Stimulated activated naive CD8-positive, alpha-beta T cell treated with anti-CD3 and anti-CD28 coated beads, Interleukin-15, amount 100 ng/mL, for 72 hours (primary cell): Measurements from ENCODE around the gene CCDC194.

Experiments
- ATAC-seq: fragments of 150-1000 bp; cut with Tn5 transposase; 2 replicates; pipeline ENCODE4 v1.10.0; 2021; ENCODE audit warnings: mild to moderate bottlenecking, moderate library complexity
- DNase-seq, 2 donors: peaks; one replicate each; pipeline ENCODE4 v3.0.0; 2021 to 2022
- H3K27ac Mint-ChIP-seq, 2 donors: one replicate each; pipeline ENCODE4 v1.8.0; 2022; ENCODE audit warnings: mild to moderate bottlenecking in 2 of 2, mixed read lengths in 2 of 2, moderate library complexity in 2 of 2
- H3K27me3 Mint-ChIP-seq: one replicate; pipeline ENCODE4 v1.8.0; 2022; ENCODE audit warnings: mixed read lengths
- H3K4me1 Mint-ChIP-seq: one replicate; pipeline ENCODE4 v1.8.0; 2022; ENCODE audit warnings: mild to moderate bottlenecking, mixed read lengths
- H3K4me3 Mint-ChIP-seq, 2 donors: one replicate each; pipeline ENCODE4 v1.8.0; 2022; ENCODE audit warnings: mild to moderate bottlenecking in 2 of 2, mixed read lengths in 2 of 2, moderate library complexity in 1 of 2
- H3K9me3 Mint-ChIP-seq, 2 donors: one replicate each; pipeline ENCODE4 v1.8.0; 2022; ENCODE audit warnings: mixed read lengths in 2 of 2

Gene CCDC194, protein sequence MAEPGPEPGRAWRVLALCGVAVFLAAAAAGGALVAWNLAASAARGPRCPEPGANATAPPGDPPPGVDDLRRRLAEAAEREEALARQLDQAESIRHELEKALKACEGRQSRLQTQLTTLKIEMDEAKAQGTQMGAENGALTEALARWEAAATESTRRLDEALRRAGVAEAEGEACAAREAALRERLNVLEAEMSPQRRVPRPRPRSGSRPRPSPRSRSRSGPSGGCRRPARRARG

DNA sequence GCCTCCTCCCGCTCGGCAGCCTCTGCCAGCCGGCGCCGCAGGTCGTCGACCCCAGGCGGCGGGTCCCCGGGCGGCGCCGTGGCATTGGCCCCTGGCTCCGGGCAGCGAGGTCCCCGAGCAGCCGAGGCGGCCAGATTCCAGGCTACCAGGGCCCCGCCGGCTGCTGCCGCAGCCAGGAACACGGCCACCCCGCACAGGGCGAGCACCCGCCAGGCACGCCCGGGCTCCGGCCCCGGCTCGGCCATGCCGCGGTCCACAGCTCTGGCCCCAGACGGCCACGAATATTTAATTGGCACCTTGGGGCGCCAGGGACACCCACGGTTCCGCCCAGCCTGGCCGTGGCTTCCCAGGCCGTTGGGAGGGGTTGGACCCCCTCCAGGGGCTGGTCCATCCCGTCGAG, at the start of gene CCDC194:
Gene CCDC194 (minus strand): TSS at position 283 of the 400 bp plus-strand sequence. CDS start 38 bp downstream, at position 245.
- peaks cover 16% of the 10 kb centered on the region for H3K27me3 Mint-ChIP-seq
- H3K27ac Mint-ChIP-seq: peak within 1 kb of the TSS; percentile 40 to 42
- ATAC-seq (no peak), DNase-seq (no peak)
- peak within 1 kb of the TSS; percentile 4 to 65 for H3K4me3 Mint-ChIP-seq
- H3K4me1 Mint-ChIP-seq: peaks cover 27% of the 10 kb centered on the region
- no peaks in the 10 kb centered on the region for H3K9me3 Mint-ChIP-seq

DNA sequence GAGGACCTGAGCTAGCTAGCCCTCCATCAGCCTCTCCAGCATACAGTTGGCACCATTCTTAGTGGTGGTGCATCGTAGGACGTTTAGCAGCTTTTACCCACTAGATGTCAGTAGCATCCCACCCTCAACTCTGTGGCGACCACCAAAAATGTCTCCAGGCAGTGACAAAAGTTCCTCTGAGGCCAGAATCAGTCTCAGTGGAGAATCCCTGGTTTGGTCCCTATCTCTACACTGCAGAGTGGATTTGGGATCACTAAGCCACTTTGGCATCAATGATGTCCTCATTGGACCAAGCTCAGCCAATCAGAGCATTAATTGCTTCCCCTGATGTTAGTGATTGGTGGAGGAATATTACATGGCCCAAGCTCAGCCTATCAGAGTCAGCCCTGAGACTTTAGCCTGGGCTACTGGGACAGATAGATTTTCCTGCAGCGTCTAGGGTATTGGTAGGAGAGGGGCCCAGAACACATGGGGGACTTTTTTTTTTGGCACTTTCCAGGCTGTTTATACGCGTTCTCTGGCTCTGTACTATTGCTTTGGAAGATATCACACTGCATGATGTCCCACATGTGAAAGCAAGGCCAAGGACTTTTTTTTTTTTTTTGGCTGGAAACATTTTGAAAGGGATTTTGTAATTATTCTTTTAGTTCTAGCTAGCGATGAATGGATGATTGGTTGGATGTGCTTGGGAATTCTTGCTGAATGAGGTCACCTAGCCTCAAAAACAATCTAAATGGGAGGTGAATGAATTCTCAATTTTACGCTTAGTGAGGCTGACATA, 47.4 kb upstream of the CCDC194 start:
- DNase-seq: peak; percentile 41 to 42

DNA sequence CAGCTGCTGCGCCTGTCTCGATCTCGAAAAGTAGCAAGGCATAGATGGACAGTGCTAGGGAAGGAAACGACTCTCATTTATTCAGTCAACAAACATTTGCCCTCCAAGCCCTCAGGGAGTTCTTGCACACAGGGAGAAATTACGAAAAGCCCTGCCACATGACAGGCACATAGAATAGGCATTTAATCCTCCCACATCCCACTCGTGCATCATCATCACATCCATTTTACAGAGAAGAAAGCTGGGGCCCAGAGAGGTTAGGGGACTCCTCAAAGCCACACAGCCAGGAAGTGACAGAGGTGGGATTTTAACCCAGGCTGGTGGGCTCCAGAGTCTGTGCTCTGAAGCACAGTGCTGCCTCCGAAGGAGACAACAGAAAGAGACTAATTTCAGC, 42.9 kb upstream of the CCDC194 start:
- no peak for ATAC-seq
- Mint-ChIP-seq H3K27ac (no peak overlapping the region), H3K9me3 (no peaks in the 10 kb centered on the region)

More for the DNA sequence above, 47.4 kb upstream of the CCDC194 start:
- peak; percentile 79 for ATAC-seq
- Mint-ChIP-seq H3K27ac (no peak overlapping the region), H3K4me1 (no peaks in the 10 kb centered on the region), H3K4me3 (no peak overlapping the region), H3K9me3 (no peaks in the 10 kb centered on the region), H3K27me3 (no peaks in the 10 kb centered on the region)

DNA sequence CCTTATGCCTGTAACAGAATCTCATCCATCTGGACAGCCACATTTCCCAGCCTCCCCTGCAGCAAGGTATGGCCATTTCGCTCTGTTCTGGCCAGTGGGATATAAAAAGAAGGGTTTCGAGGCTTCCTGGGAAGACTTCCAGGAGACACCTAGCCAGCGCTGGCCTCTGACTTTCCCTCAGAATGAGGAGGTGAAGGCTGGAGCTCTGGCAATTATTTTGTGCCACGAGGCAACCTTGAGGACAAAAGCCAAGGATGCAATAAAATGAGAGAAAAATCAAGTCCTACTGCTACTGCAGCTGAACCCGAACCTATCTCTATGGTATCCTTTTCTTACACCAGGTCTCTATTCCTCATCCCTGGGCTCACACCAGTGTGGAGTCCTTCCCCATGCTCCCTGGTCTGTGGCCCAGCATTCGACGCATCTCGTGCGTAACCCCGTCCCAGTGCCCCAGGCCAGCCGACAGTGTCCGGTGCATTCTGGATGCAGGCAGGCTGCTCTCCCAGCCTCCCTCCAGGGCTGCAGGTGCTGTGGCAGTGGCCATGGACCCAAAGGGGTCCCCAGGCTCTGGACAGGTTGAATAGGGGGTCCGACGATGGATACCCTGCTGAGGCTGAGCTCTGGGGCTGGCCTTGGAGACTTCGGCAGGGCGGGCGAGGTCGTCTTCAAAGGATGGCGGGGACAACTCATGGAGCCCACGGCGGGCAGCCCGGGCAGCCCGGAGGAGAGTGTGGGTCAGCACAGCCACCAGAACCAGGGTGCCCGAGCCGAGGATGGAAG, 42.3 kb upstream of the CCDC194 start:
- Mint-ChIP-seq H3K4me3 (no peak overlapping the region), H3K27ac (no peak overlapping the region), H3K9me3 (no peaks in the 10 kb centered on the region), H3K4me1 (no peaks in the 10 kb centered on the region), H3K27me3 (no peaks in the 10 kb centered on the region)
- ATAC-seq (no peak), DNase-seq (no peak)

More for the DNA sequence above, 42.9 kb upstream of the CCDC194 start:
- Mint-ChIP-seq H3K27me3 (no peaks in the 10 kb centered on the region), H3K4me3 (no peak overlapping the region), H3K4me1 (no peaks in the 10 kb centered on the region)
- no peak for DNase-seq

DNA sequence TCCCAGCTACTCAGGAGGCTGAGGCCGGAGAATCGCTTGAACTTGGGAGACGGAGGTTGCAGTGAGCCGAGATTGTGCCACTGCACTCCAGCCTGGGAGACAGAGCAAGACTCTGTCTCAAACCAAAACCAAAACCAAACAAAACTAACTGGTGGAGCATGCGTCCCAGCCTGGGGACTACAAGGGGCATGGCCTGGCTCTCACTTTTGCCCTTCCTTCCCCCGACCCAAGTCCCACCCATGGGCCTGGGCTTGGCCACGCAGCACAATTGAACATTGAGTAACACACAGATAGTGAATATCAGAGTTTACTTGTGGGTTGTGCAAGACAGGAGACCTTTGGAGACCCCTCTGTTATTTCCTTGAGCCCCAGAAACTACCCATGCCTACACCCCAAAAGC, 41.2 kb upstream of the CCDC194 start:
- Mint-ChIP-seq H3K4me1 (no peaks in the 10 kb centered on the region), H3K27me3 (no peaks in the 10 kb centered on the region), H3K4me3 (no peak overlapping the region), H3K27ac (no peak overlapping the region), H3K9me3 (no peaks in the 10 kb centered on the region)
- no peak for ATAC-seq
- DNase-seq: no peak

DNA sequence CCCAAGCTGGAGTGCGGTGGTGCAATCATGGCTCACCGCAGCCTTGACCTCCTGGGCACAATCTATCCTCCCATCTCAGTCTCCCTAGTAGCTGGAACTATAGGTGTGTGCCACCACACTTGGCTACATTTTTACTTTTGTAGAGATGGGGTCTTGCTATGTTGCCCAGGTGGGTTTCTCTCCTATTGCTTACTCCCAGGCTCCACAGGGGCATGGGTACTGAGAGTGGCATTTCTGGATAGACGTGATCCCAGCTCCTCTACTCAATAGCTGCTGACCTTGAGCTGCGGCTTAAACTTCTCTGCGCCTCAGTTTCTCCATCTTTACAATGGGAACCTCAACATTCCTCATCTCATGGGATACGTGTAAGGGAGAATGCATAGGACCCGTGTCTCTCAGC, 37.4 kb upstream of the CCDC194 start:
- Mint-ChIP-seq H3K27me3 (no peaks in the 10 kb centered on the region), H3K4me3 (no peak overlapping the region), H3K9me3 (no peaks in the 10 kb centered on the region), H3K27ac (no peak overlapping the region), H3K4me1 (no peaks in the 10 kb centered on the region)
- DNase-seq (no peak), ATAC-seq (no peak)

DNA sequence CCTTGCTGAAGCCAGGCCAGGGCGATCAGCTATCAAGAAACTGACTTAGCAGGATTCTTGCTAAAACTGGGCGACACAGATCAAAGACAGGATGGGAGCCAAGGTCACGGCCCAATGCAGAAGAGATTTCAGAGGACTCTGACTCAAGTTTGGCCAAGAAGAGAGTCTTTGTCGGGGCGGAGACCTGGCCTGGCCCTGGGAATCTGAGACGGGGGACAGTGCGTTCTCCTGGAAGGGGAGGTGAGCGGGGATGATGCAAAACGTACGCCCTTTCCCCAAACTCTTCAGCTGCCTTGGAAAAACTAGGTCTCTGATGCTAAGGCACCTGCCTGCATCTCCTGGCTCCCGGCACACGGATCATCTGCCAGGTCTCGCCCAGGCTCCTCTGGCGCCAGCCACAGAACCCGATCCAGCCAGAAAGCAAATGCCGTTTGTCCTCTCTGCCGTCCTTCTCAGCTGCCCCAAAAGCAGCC, 35.7 kb upstream of the CCDC194 start:
- Mint-ChIP-seq H3K27ac (no peak overlapping the region), H3K4me1 (peaks cover 8% of the 10 kb centered on the region), H3K9me3 (no peaks in the 10 kb centered on the region), H3K4me3 (no peak overlapping the region), H3K27me3 (no peaks in the 10 kb centered on the region)
- ATAC-seq: no peak
- no peak for DNase-seq

DNA sequence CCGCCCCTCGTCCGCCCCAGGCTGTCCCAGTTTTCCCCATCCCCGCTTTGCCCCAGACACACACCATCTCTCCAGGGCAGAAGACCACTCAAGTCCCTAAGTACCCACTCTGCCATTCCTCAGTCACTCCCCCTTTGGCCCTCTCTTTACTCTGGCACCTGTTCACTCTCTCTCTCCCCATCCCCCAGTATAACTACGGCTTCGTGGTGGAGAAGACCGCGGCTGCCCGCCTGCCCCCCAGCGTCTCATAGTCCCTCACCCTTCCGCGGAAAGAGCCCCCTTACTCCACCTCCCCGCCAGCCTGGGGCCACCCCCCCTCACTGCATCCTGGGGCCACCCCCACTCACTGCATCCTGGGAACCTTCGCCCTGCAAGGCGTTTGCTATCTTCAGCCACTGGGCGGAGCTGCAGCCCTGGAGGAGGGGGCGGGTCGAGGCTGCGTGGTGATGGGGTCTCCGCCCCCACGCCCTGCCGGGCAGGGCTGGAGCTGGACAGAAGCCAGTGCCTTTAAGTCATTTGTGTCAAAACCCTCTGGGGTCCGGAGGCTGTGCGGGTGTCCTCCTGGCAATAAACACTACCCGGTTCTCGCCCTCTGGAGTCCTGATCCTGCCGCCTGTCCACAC, 30.9 kb upstream of the CCDC194 start:
- Mint-ChIP-seq H3K4me1 (peaks cover 28% of the 10 kb centered on the region), H3K27me3 (no peaks in the 10 kb centered on the region), H3K4me3 (peak overlapping the region in 1 of 2 donors; percentile 37), H3K27ac (peak overlapping the region in 1 of 2 donors; percentile 68), H3K9me3 (no peaks in the 10 kb centered on the region)
- ATAC-seq (peak; percentile 48), DNase-seq (peak in 1 of 2 donors; percentile 28)

DNA sequence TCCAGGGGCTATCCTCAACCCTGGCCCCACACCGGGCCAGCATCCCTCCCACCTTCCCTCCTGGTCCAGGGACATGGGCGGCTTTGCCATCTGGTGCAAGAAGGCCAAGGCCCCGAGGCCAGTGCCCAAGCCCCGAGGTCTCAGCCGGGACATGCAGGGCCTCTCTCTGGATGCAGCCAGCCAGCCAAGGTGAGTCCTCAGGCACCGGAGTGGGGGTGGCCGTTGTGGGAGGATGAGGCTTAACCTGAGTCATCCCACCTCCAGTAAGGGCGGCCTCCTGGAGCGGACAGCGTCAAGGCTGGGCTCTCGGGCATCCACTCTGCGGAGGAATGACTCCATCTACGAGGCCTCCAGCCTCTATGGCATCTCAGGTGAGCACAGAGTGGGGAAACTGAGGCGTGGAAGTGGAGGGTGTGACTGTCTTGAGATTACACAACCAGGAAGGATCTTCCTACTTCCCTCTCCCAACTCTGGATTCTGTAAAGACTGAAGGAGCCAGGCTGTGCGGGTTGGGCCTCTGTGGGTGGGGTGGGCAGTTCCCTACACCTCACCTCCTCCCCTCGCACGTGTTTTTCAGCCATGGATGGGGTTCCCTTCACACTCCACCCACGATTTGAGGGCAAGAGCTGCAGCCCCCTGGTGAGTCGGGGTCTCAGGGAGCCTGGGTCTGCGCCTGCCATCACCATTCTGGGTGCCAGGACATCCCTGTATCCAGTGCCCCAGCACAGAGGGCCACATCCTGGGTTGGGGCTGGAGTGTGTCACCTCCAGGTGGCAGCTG, 29.6 kb upstream of the CCDC194 start:
- DNase-seq (no peak), ATAC-seq (no peak)
- Mint-ChIP-seq H3K9me3 (no peaks in the 10 kb centered on the region), H3K4me1 (peaks cover 39% of the 10 kb centered on the region), H3K27me3 (no peaks in the 10 kb centered on the region), H3K4me3 (no peak overlapping the region), H3K27ac (no peak overlapping the region)

DNA sequence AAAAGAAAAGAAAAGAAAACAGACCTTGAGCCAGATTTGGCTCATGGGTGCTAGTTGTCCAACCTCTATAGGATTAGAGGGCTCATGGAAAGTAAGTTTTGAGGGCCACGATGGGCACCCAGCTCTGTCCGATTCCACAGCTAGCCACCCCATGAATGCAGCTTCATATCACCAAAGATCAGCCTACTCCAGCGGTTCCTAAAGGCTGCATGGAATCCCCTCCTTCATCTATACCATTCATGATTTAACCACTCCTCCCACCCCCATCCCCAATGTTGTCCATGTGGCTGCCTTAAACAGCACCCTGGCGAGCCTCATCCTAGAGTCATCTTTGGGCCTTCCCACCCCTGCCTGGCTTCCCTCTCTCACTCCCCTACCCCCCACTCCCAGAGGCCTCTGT, 27.9 kb upstream of the CCDC194 start:
- ATAC-seq: no peak
- H3K27me3 Mint-ChIP-seq: no peaks in the 10 kb centered on the region
- H3K4me3 Mint-ChIP-seq: no peak overlapping the region
- no peak overlapping the region for H3K27ac Mint-ChIP-seq
- peaks cover 40% of the 10 kb centered on the region for H3K4me1 Mint-ChIP-seq
- H3K9me3 Mint-ChIP-seq: no peaks in the 10 kb centered on the region
- DNase-seq: no peak

DNA sequence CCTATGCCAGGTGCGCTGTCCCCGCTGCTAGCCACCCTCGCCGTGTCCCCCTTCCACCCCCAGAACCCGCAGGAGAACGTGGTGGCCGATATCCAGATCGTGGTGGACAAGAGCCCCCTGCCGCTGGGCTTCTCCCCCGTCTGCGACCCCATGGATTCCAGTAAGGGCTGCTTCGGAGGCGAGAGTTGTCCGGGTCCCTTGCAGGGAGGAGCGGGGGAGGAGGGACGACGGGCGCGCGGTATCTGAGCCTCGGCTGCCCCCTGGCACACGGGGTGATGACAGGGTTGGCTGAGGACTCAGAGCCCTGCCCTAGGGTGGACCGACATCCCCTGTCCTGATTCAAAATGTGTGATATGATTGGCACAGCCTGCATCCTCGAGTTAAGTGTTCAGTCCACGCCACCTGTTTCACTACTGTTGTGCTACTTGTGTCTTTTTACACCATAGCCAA, 26.5 kb upstream of the CCDC194 start:
- peak; percentile 46 for ATAC-seq
- H3K27me3 Mint-ChIP-seq: no peaks in the 10 kb centered on the region
- peak in 1 of 2 donors; percentile 44 for DNase-seq
- H3K9me3 Mint-ChIP-seq: no peaks in the 10 kb centered on the region
- H3K4me1 Mint-ChIP-seq: peaks cover 40% of the 10 kb centered on the region
- H3K4me3 Mint-ChIP-seq: peak overlapping the region; percentile 96 to 97
- peak overlapping the region; percentile 5 to 83 for H3K27ac Mint-ChIP-seq

DNA sequence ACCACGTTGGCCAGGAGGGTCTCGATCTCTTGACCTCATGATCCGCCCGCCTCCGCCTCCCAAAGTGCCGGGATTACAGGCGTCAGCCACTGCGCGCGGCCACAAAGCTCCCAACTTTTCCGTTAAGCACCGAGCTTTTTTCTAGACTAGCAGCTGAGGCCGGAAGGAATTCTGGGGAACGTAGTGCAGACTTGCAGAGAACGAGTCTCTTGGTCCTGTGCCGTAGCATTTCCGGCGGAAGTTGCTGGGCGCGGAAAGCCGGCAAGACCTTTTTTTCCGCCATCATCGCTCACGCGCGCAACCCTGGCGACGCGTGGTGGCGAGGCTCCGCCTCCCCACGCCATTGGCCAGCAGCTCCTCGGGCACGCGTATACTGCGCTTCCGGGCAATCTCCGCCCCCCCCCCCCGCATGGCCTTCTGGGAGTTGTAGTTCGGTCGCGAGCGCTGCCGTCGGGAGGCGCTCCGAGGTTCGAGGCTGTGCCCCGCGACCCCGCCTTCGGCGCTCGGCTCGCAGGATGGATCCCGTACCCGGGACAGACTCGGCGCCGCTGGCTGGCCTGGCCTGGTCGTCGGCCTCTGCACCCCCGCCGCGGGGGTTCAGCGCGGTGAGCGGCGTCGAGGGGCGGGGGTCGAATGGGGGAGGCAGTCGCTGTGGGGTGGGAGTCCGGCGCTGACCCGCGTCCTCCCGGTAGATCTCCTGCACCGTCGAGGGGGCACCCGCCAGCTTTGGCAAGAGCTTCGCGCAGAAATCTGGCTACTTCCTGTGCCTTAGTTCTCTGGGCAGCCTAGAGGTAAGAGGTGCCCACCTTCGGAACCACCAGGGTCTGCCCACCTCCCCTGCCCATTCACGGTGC, 25.9 kb upstream of the CCDC194 start, which contains the start of gene MVB12A:
Gene MVB12A (plus strand): TSS at position 427 of the 854 bp plus-strand sequence. CDS start 89 bp downstream, at position 516.
- no peaks in the 10 kb centered on the region for H3K9me3 Mint-ChIP-seq
- ATAC-seq: peak; percentile 95
- peaks cover 34% of the 10 kb centered on the region for H3K4me1 Mint-ChIP-seq
- peak; percentile 91 to 96 for DNase-seq
- H3K4me3 Mint-ChIP-seq: peak within 1 kb of the TSS; percentile 96 to 97
- peak within 1 kb of the TSS; percentile 74 to 97 for H3K27ac Mint-ChIP-seq
- H3K27me3 Mint-ChIP-seq: no peaks in the 10 kb centered on the region

DNA sequence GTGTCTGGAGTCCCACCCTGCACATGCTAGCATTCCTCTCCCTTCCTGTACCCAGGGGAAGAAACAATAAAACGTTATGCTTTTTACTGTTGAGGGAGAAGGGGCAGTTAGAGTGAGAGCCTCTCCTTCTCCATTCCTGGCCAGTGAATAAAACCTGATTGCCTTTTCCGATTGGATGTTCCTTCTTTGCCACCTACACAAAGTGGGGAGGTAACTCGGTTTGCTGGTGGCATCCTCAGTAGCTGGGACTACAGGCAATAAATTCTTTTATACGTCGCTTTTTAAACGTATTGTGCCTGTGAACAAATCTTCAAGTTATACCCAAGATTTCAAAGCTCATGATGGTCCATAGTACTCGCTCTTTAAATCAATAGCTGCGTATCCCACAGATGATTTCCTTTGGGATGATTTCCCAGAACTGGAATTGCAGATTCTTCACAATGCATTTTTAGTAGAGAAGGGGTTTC, 25.2 kb upstream of the CCDC194 start:
- no peak for ATAC-seq
- Mint-ChIP-seq H3K27ac (peak overlapping the region; percentile 74 to 97), H3K27me3 (no peaks in the 10 kb centered on the region), H3K4me1 (peaks cover 28% of the 10 kb centered on the region), H3K9me3 (no peaks in the 10 kb centered on the region), H3K4me3 (peak overlapping the region; percentile 96 to 97)
- DNase-seq: no peak

DNA sequence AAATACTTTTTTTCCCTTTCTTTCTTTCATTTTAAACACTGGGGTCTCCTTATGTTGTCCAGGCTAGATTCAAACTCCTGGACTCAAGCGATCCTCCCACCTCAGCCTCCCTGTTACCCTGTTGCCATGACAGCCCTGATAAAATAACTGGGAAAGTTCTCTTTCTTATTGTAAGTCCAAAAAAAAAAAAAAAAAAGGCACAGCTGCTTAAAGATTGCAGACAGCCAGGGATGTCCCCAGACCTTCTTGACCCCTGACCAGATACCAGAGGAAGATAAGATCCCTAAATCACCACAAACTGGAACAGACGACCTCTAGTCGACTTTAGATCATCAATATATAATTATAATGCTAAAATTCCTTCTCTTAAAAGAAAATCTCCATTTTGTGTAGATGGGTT, 24.7 kb upstream of the CCDC194 start:
- DNase-seq: no peak
- H3K4me1 Mint-ChIP-seq: peaks cover 23% of the 10 kb centered on the region
- H3K27ac Mint-ChIP-seq: peak overlapping the region in 1 of 2 donors; percentile 72
- no peaks in the 10 kb centered on the region for H3K27me3 Mint-ChIP-seq
- no peaks in the 10 kb centered on the region for H3K9me3 Mint-ChIP-seq
- peak overlapping the region; percentile 96 to 97 for H3K4me3 Mint-ChIP-seq
- no peak for ATAC-seq
